ENCODE measurements around the gene PCYOX1L. TPM values are rescaled to one million over a fixed set of nuclear protein-coding genes. Genes with fewer than 3 reads are reported as not detected.

Gene PCYOX1L
- total RNA-seq, 1 experiment from 2014 or later, result 15.3 TPM

- Histone ChIP-seq H3K4me1 (ENCODE audit: insufficient read depth, low read length) (no peaks in the 10 kb centered on the region), H3K27me3 (ENCODE audit: insufficient read depth, low read length) (no peaks in the 10 kb centered on the region), H2AK5ac (ENCODE audit: insufficient read length, low read length) (no peak overlapping the region), H3K79me1 (ENCODE audit: insufficient read depth, low read depth, low read length, poor library complexity, severe bottlenecking) (no peaks in the 10 kb centered on the region), H4K5ac (ENCODE audit: insufficient read length, low read depth, low read length) (no peak overlapping the region), H3K23ac (ENCODE audit: insufficient read length, low read depth, low read length) (no peak overlapping the region), H2BK5ac (ENCODE audit: insufficient read length, low read length) (no peak overlapping the region), H3K9ac (ENCODE audit: extremely low read depth, insufficient read length, low read length) (no peak overlapping the region), H3K27ac (ENCODE audit: insufficient read length, low read depth, low read length) (no peak overlapping the region), H4K91ac (ENCODE audit: insufficient read length, low read depth, low read length) (no peak overlapping the region), H2BK15ac (ENCODE audit: low read depth, low read length) (no peak overlapping the region), H3K4ac (ENCODE audit: low read depth, low read length) (no peak overlapping the region), H2BK120ac (ENCODE audit: low read depth, low read length, poor library complexity, severe bottlenecking) (no peak overlapping the region), H2BK12ac (ENCODE audit: insufficient read length, low read depth, low read length) (no peak overlapping the region), H3K56ac (ENCODE audit: insufficient read length, low read depth, low read length) (no peak overlapping the region), H4K8ac (replicated peaks; ENCODE audit: insufficient read length, low read depth, low read length) (no peak overlapping the region), H3K79me2 (ENCODE audit: insufficient read depth, low read length) (no peaks in the 10 kb centered on the region), H3K14ac (ENCODE audit: insufficient read depth, low read length) (no peak overlapping the region), H3T11ph (ENCODE audit: low read length) (no peak overlapping the region), H4K20me1 (ENCODE audit: control insufficient read depth, insufficient read depth, insufficient read length) (no peaks in the 10 kb centered on the region), H3K23me2 (ENCODE audit: insufficient read length, low read depth, low read length, poor library complexity, severe bottlenecking) (no peaks in the 10 kb centered on the region), H3K4me2 (ENCODE audit: insufficient read depth, insufficient read length, low read length) (no peak overlapping the region), H3K18ac (ENCODE audit: insufficient read length, low read depth, low read length) (no peak overlapping the region), H2AFZ (ENCODE audit: low read length) (no peak overlapping the region), H3K9me3 (ENCODE audit: control insufficient read depth, low read depth, low read length) (no peaks in the 10 kb centered on the region), H2BK20ac (ENCODE audit: low read depth, low read length, poor library complexity, severe bottlenecking) (no peak overlapping the region)
- no peak overlapping the region for H3K27ac Mint-ChIP-seq
- H3K36me3 Mint-ChIP-seq (ENCODE audit: insufficient read depth in 1 of 3, low read depth in 3 of 3), result no peaks in the 10 kb centered on the region
- H3K27me3 Mint-ChIP-seq (ENCODE audit: low read depth), result no peaks in the 10 kb centered on the region
- no peak overlapping the region for H3K4me3 Mint-ChIP-seq
- DNase-seq, result no peak
- peaks cover 22 to 23% of the 10 kb centered on the region in 2 experiments for H3K4me1 Mint-ChIP-seq
- no CpG with 5 or more reads among the region's 6 CpGs for WGBS (ENCODE audit: extremely low coverage, insufficient read length, low lambda C conversion rate)
- TF ChIP-seq, protein P1, sequence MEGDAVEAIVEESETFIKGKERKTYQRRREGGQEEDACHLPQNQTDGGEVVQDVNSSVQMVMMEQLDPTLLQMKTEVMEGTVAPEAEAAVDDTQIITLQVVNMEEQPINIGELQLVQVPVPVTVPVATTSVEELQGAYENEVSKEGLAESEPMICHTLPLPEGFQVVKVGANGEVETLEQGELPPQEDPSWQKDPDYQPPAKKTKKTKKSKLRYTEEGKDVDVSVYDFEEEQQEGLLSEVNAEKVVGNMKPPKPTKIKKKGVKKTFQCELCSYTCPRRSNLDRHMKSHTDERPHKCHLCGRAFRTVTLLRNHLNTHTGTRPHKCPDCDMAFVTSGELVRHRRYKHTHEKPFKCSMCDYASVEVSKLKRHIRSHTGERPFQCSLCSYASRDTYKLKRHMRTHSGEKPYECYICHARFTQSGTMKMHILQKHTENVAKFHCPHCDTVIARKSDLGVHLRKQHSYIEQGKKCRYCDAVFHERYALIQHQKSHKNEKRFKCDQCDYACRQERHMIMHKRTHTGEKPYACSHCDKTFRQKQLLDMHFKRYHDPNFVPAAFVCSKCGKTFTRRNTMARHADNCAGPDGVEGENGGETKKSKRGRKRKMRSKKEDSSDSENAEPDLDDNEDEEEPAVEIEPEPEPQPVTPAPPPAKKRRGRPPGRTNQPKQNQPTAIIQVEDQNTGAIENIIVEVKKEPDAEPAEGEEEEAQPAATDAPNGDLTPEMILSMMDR (conservative IDR thresholded peaks at IDR 0.05), result no peak
- H3K9me3 Mint-ChIP-seq, result no peaks in the 10 kb centered on the region; a peak in 1 of 5 replicates
Observed at GRCh38 chr5:149375434-149375833, 17.6 kb downstream of the PCYOX1L start.

Measured in H9 (cell line).